ENCODE measurements around the gene TAX1BP1. TPM values are rescaled to one million over a fixed set of nuclear protein-coding genes. Genes with fewer than 3 reads are reported as not detected.

The TAX1BP1 gene
- total and polyA plus RNA-seq, 2 of the 13 experiments (the other 11 are each of a cell fraction or from before 2014, with no cell fraction given) = 95.2 to 98.9 TPM

- TF ChIP-seq ZNF713 (CRISPR knock-in tag; IDR thresholded peaks at IDR 0.05) = no peak
- no peak for TF ChIP-seq HMGA1 (CRISPR knock-in tag; conservative IDR thresholded peaks at IDR 0.05)
- TF ChIP-seq ATF7 (IDR thresholded peaks at IDR 0.05) = no peak
- no peak for TF ChIP-seq ATF7 (CRISPR knock-in tag; IDR thresholded peaks at IDR 0.05)
- TF ChIP-seq ZNF747 (CRISPR knock-in tag; IDR thresholded peaks at IDR 0.05; ENCODE audit: borderline replicate concordance) = no peak
- no peak for TF ChIP-seq ZNF788 (CRISPR knock-in tag; IDR thresholded peaks at IDR 0.05; ENCODE audit: borderline replicate concordance)
- no peak for TF ChIP-seq ZNF484 (CRISPR knock-in tag; IDR thresholded peaks at IDR 0.05; ENCODE audit: borderline replicate concordance, low read depth)
- no peak for TF ChIP-seq ZZZ3 (CRISPR knock-in tag; IDR thresholded peaks at IDR 0.05; ENCODE audit: borderline replicate concordance)
- no peak for TF ChIP-seq HMGXB4 (CRISPR knock-in tag; IDR thresholded peaks at IDR 0.05; ENCODE audit: borderline replicate concordance in 1 of 2, low read depth in 1 of 2)
- no peak for TF ChIP-seq ZNF691 (CRISPR knock-in tag; IDR thresholded peaks at IDR 0.05; ENCODE audit: borderline replicate concordance, low read depth)
- TF ChIP-seq ZGPAT (CRISPR knock-in tag; IDR thresholded peaks at IDR 0.05) = no peak
- no peak for TF ChIP-seq TCF7L2 (IDR thresholded peaks at IDR 0.05; ENCODE audit: low read depth, low read length)
- no peak for TF ChIP-seq ARID5B (CRISPR knock-in tag; IDR thresholded peaks at IDR 0.05)
Measured at GRCh38 chr7:27793780-27794179, 53.8 kb downstream of the TAX1BP1 start (continued).
